ENCODE measurements around the gene PVALB.

Gene PVALB

GRCh38 chr22:36863979-36864378 lies 47.1 kb upstream of the PVALB start:
- TF ChIP-seq, protein P1, sequence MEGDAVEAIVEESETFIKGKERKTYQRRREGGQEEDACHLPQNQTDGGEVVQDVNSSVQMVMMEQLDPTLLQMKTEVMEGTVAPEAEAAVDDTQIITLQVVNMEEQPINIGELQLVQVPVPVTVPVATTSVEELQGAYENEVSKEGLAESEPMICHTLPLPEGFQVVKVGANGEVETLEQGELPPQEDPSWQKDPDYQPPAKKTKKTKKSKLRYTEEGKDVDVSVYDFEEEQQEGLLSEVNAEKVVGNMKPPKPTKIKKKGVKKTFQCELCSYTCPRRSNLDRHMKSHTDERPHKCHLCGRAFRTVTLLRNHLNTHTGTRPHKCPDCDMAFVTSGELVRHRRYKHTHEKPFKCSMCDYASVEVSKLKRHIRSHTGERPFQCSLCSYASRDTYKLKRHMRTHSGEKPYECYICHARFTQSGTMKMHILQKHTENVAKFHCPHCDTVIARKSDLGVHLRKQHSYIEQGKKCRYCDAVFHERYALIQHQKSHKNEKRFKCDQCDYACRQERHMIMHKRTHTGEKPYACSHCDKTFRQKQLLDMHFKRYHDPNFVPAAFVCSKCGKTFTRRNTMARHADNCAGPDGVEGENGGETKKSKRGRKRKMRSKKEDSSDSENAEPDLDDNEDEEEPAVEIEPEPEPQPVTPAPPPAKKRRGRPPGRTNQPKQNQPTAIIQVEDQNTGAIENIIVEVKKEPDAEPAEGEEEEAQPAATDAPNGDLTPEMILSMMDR (IDR thresholded peaks at IDR 0.05; ENCODE audit: low read length) = no peak
- TF ChIP-seq EZH2 (optimal IDR thresholded peaks at IDR 0.05; ENCODE audit: low read depth, low read length) = no peak
- no peak for TF ChIP-seq EZH2phosphoT487 (IDR thresholded peaks at IDR 0.05; ENCODE audit: low read length)
- Histone ChIP-seq H3K9ac (ENCODE audit: low read length) (no peak overlapping the region), H4K20me1 (ENCODE audit: insufficient read depth, low read length) (no peaks in the 10 kb centered on the region), H3K27ac (ENCODE audit: low read length) (no peak overlapping the region), H3K9me3 (replicated peaks; ENCODE audit: insufficient read depth, low read length) (no peaks in the 10 kb centered on the region), H3K4me3 (ENCODE audit: low read length) (no peak overlapping the region), H3K4me1 (ENCODE audit: low read length) (peaks cover 23% of the 10 kb centered on the region), H3K4me2 (ENCODE audit: low read depth, low read length) (no peak overlapping the region), H3K36me3 (replicated peaks; ENCODE audit: insufficient read depth, low read length) (no peaks in the 10 kb centered on the region), H3F3A (ENCODE audit: insufficient read depth, low read length) (peaks cover 23% of the 10 kb centered on the region), H3K9me2 (replicated peaks; ENCODE audit: insufficient read depth, low read length) (no peaks in the 10 kb centered on the region), H3K27me3 (replicated peaks; ENCODE audit: insufficient read depth, low read length) (no peaks in the 10 kb centered on the region), H2AFZ (ENCODE audit: low read length) (no peak overlapping the region), H3K79me2 (ENCODE audit: low read length) (peaks cover 10% of the 10 kb centered on the region; the same call in 1 of the 2 replicates)
- DNase-seq = no peak

GRCh38 chr22:36863281-36863680 lies 46.4 kb upstream of the PVALB start:
- peaks cover 10% of the 10 kb centered on the region; the same call in 1 of the 2 replicates for H3K79me2 ChIP-seq (ENCODE audit: low read length)
- H3K9me2 ChIP-seq (replicated peaks; ENCODE audit: insufficient read depth, low read length) = no peaks in the 10 kb centered on the region
- peaks cover 29% of the 10 kb centered on the region for H3K4me1 ChIP-seq (ENCODE audit: low read length)
- TF ChIP-seq EZH2phosphoT487 (IDR thresholded peaks at IDR 0.05; ENCODE audit: low read length) = no peak
- no peak for TF ChIP-seq EZH2 (optimal IDR thresholded peaks at IDR 0.05; ENCODE audit: low read depth, low read length)
- TF ChIP-seq, protein P1 (IDR thresholded peaks at IDR 0.05; ENCODE audit: low read length) = no peak
- no peak overlapping the region for H2AFZ ChIP-seq (ENCODE audit: low read length)
- no peak overlapping the region for H3K27ac ChIP-seq (ENCODE audit: low read length)
- H3F3A ChIP-seq (ENCODE audit: insufficient read depth, low read length) = peaks cover 30% of the 10 kb centered on the region
- H3K9ac ChIP-seq (ENCODE audit: low read length) = no peak overlapping the region
- H3K4me3 ChIP-seq (ENCODE audit: low read length) = no peak overlapping the region
- H4K20me1 ChIP-seq (ENCODE audit: insufficient read depth, low read length) = no peaks in the 10 kb centered on the region
- H3K4me2 ChIP-seq (ENCODE audit: low read depth, low read length) = no peak overlapping the region
- H3K9me3 ChIP-seq (replicated peaks; ENCODE audit: insufficient read depth, low read length) = no peaks in the 10 kb centered on the region
- no peaks in the 10 kb centered on the region for H3K27me3 ChIP-seq (replicated peaks; ENCODE audit: insufficient read depth, low read length)
- no peak for DNase-seq
- no peaks in the 10 kb centered on the region for H3K36me3 ChIP-seq (replicated peaks; ENCODE audit: insufficient read depth, low read length)

DNA sequence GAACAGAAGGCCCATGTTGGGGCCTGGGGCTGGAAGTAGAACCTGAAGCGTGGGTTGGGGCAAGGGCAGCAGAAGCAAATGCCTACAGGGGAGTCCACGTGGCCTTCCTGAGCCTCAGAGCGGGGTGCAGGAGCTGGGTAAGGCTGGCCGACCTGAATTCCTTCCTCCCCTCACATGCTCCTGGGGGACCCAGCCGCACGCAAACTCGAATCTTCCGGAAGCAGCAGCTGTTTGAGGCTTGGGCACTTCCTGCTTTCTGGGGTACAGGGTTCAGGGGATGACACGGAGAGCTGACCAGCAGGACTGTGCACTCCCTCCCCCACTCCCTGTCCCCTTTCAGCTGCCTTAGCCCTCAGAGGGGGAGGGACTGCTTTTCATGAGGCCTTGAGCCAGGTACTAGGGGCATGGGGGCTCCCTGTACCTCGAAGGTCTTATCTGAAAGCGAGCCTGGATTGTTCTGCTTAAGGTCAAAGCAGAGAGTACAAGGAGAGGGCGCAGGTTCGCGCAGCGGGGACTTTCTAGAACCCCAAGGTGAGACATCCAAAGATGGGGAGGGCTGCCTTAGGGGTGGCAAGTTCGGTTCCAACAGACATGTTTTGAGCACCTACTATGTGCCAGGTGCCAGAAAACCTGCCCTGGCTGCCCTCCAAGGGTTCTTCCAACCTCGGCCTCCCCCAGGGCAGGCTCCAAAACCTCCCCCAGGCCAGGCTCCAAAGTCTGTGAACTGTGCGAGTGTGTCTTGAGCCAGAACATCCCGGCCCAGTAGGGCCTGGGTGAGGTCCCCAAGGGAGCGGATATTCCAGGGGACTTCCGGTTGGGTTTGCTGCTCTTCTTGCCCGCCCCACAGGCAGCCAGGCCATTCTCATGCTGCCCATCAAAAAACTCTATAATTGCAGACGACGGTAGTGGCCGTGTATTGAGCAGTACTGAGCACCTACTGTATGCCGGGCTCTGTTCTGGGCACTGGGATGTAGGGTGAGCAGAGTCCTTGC lies 45.7 kb upstream of the PVALB start:
- H4K20me1 ChIP-seq (ENCODE audit: insufficient read depth, low read length) = no peaks in the 10 kb centered on the region
- no peak overlapping the region for H3K4me2 ChIP-seq (ENCODE audit: low read depth, low read length)
- no peak overlapping the region for H3K27ac ChIP-seq (ENCODE audit: low read length)
- peaks cover 37% of the 10 kb centered on the region for H3F3A ChIP-seq (ENCODE audit: insufficient read depth, low read length)
- H2AFZ ChIP-seq (ENCODE audit: low read length) = no peak overlapping the region
- H3K4me1 ChIP-seq (ENCODE audit: low read length) = peaks cover 37% of the 10 kb centered on the region
- H3K9me2 ChIP-seq (replicated peaks; ENCODE audit: insufficient read depth, low read length) = no peaks in the 10 kb centered on the region
- H3K4me3 ChIP-seq (ENCODE audit: low read length) = no peak overlapping the region
- H3K79me2 ChIP-seq (ENCODE audit: low read length) = peaks cover 10% of the 10 kb centered on the region; the same call in 1 of the 2 replicates
- no peak for TF ChIP-seq EZH2phosphoT487 (IDR thresholded peaks at IDR 0.05; ENCODE audit: low read length)
- TF ChIP-seq, protein P1 (IDR thresholded peaks at IDR 0.05; ENCODE audit: low read length) = no peak
- no peak for TF ChIP-seq EZH2 (optimal IDR thresholded peaks at IDR 0.05; ENCODE audit: low read depth, low read length)
- no peaks in the 10 kb centered on the region for H3K36me3 ChIP-seq (replicated peaks; ENCODE audit: insufficient read depth, low read length)
- no peaks in the 10 kb centered on the region for H3K9me3 ChIP-seq (replicated peaks; ENCODE audit: insufficient read depth, low read length)
- DNase-seq = no peak
- no peak overlapping the region for H3K9ac ChIP-seq (ENCODE audit: low read length)
- no peaks in the 10 kb centered on the region for H3K27me3 ChIP-seq (replicated peaks; ENCODE audit: insufficient read depth, low read length)
